Prostate gland (tissue), 2 donors: ENCODE results near the gene UNC79.

ENCODE experiments used
- CTCF ChIP-seq, 4 experiments: fragments of 200-600 bp in 2 of 4; fragments of 450-650 bp in 2 of 4; sonication (generic) in 2 of 4; IDR thresholded peaks; 1 replicate in 3 of 4; 2 replicates in 1 of 4; pipeline ENCODE4 v1.5.1; 2016 to 2019; ENCODE audit warnings: antibody characterized with exemption in 4 of 4, mild to moderate bottlenecking in 2 of 4, moderate library complexity in 2 of 4
- POLR2A ChIP-seq: fragments of 450-650 bp; IDR thresholded peaks from one replicate; pipeline ENCODE4 v1.6.1; 2016; ENCODE audit warnings: antibody characterized with exemption, mild to moderate bottlenecking

GRCh38 chr14:93531644-93532043 lies 100.9 kb downstream of the UNC79 start:
- no peak for TF ChIP-seq CTCF (IDR thresholded peaks at IDR 0.05)
- TF ChIP-seq POLR2A, result no peak
